Measurements from ENCODE around the gene MS4A4E. TPM values are rescaled to one million over a fixed set of nuclear protein-coding genes. Genes with fewer than 3 reads are reported as not detected.

MS4A4E gene
- not detected in 2 replicates for total RNA-seq

DNA sequence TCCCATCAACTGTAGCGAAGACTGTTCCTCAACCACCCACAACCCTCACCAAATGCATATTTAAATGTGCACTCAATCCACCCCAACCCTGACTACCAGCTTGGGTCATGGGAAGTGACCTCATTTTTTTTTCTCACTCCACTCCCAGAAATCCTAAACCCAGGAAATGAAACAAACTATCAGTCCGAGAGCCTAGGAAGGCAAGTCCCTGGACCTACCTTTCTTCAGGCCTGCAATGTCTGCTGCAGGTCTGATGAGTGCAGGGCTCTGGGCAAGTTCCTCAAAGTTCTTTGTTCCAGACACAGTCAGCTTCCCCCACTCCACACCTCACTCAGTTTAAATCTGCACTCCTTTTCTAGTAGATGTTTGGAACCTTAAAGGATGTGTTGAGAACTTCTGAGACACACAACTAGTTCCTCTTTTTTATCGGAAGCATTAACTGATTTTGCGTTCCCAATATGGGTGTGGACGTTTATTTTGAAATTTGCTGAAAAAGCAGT, at the start of gene MS4A4E:
Gene MS4A4E (minus strand): TSS at position 398 of the 500 bp plus-strand sequence. CDS start 13,082 bp downstream, outside the sequence.

DNA sequence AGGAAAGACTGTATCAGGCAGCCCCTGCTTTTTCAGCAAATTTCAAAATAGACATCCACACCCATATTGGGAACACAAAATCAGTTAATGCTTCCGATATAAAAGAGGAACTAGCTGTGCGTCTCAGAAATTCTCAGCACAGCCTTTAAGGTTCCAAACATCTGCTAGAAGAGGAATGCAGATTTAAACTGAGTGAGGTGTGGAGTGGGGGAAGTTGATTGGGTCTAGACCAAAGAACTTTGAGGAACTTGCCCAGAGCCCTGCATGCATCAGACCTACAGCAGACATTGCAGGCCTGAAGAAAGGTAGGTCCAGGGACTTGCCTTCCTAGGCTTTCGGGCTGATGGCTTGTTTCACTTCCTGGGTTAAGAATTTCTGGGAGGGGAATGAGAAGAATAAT, 37.5 kb upstream of the MS4A4E start, which contains the start of gene MS4A4A:
Gene MS4A4A (plus strand): TSS at position 255 of the 400 bp plus-strand sequence. CDS start 10 bp downstream, at position 265.

DNA sequence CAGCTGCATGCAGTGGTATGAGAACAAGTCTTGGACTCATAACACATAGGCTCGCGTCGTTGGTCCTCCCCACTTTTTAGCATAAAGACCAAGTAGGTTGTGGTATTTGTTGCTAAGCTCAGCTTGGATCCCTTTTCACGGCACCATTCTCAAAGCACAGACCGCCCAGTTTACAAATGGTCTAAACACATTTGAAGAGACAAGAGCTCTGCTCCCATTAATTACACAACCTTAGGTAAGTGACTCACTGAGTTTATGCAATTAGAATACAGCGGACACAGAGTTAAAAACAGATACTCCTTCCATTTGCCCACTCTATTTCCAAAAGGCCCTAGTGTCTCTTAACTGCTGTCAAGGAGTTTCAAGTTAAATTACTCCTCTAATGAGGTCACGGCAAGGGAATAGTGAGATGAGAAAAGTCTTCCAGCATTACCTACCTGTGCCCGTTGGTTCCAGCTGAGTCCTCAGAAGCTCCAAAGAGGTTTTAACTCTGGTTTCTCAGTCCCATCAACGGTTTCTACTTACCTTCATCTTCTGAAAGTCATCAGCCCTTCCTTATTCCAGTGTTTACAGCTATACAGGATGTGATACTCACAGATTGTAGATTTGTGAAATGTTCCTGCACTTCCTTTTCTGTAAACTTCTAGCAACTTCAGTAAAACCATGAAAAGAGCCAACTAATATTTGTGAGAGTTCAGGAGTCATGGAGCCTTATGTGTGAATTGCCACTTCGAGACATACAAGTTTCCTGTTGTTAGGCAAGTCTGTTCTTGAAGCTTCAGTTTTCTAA, 60.2 kb downstream of the MS4A4E start, which contains the start of gene MS4A6A:
Gene MS4A6A (minus strand): TSS at position 543 of the 790 bp plus-strand sequence. CDS start 1,356 bp downstream, outside the sequence.

Other genes with a start within 250 kb of the MS4A4E start
- gene OOSP4B, start 226.0 kb downstream of the MS4A4E start, total RNA-seq, result not detected in 2 replicates
- gene OOSP2, start 202.7 kb downstream of the MS4A4E start, total RNA-seq, result not detected in 2 replicates
- not detected in 2 replicates for gene MS4A3, start 186.5 kb downstream of the MS4A4E start, total RNA-seq
- gene MS4A2, start 154.5 kb downstream of the MS4A4E start, total RNA-seq, result not detected in 2 replicates
- not detected in 2 replicates for gene MS4A6A, start 60.1 kb downstream of the MS4A4E start, total RNA-seq
- gene MS4A4A, start 37.5 kb upstream of the MS4A4E start, total RNA-seq, result not detected in 2 replicates
- gene MS4A6E, start 84.1 kb upstream of the MS4A4E start, total RNA-seq, result not detected in 2 replicates
- not detected in 2 replicates for gene MS4A7, start 135.4 kb upstream of the MS4A4E start, total RNA-seq
- gene MS4A14, start 153.3 kb upstream of the MS4A4E start, total RNA-seq, result not detected in 2 replicates
- not detected in 2 replicates for gene MS4A5, start 186.4 kb upstream of the MS4A4E start, total RNA-seq
- gene MS4A1, start 212.7 kb upstream of the MS4A4E start, total RNA-seq, result not detected in 2 replicates
- gene MS4A12, start 249.6 kb upstream of the MS4A4E start, total RNA-seq, result not detected in 2 replicates

Data from smooth muscle cell of bladder (primary cell).